Activated T-cell treated with anti-CD3 and anti-CD28 coated beads, Interleukin-2, amount 50 U/mL, for 4 hours (primary cell): ENCODE measurements around the gene SLC4A4. TPM values are rescaled to one million over a fixed set of nuclear protein-coding genes. Genes with fewer than 3 reads are reported as not detected.

Experiments
- ATAC-seq, 2 donors: fragments of 200-7000 bp; cut with Tn5 transposase; one replicate each; pipeline ENCODE4 v1.10.0; 2021
- DNase-seq: peaks from one replicate; pipeline ENCODE4 v3.0.0-alpha.2; 2020
- H3K27me3 Mint-ChIP-seq: one replicate; pipeline ENCODE4 v1.8.0; 2021; ENCODE audit warnings: low read depth, mixed read lengths
- H3K36me3 Mint-ChIP-seq: one replicate; pipeline ENCODE4 v1.8.0; 2022; ENCODE audit warnings: mixed read lengths; ENCODE audit not compliant: insufficient read depth
- H3K4me1 Mint-ChIP-seq: one replicate; pipeline ENCODE4 v1.8.0; 2021; ENCODE audit warnings: low read depth, mixed read lengths
- H3K4me3 Mint-ChIP-seq: one replicate; pipeline ENCODE4 v1.8.0; 2021; ENCODE audit warnings: mild to moderate bottlenecking, moderate library complexity, mixed read lengths
- H3K9me3 Mint-ChIP-seq: one replicate; pipeline ENCODE4 v1.8.0; 2021; ENCODE audit warnings: mixed read lengths
- total RNA-seq, 3 donors: library from RNA; stranded (reverse); gene quantifications; one replicate each; pipeline ENCODE4 v1.2.1, GENCODE V29; 2021

The SLC4A4 gene
- total RNA-seq: under 1 TPM; 0.20 to 0.30 (median 0.26) TPM

- H3K4me3 Mint-ChIP-seq: no peak within 1 kb of the TSS
- peaks cover 3% of the 10 kb centered on the region for H3K4me1 Mint-ChIP-seq
- H3K27me3 Mint-ChIP-seq: peaks cover 5% of the 10 kb centered on the region
- no peaks in the 10 kb centered on the region for H3K36me3 Mint-ChIP-seq
- peak; percentile 56 to 62 for ATAC-seq
- H3K9me3 Mint-ChIP-seq: no peaks in the 10 kb centered on the region
- DNase-seq: no peak
Measured at GRCh38 chr4:71338846-71339593, at the start of gene SLC4A4. TSS of gene SLC4A4 (plus strand) at chr4:71339020.

GRCh38 chr4:71290074-71290473 is 48.7 kb upstream of the SLC4A4 start:
- peaks cover 2% of the 10 kb centered on the region for H3K27me3 Mint-ChIP-seq
- no peak overlapping the region for H3K4me3 Mint-ChIP-seq
- ATAC-seq (no peak), DNase-seq (no peak)
- H3K36me3 Mint-ChIP-seq: no peaks in the 10 kb centered on the region
- H3K4me1 Mint-ChIP-seq: no peaks in the 10 kb centered on the region
- H3K9me3 Mint-ChIP-seq: no peaks in the 10 kb centered on the region

- no peak overlapping the region for H3K4me3 Mint-ChIP-seq
- H3K27me3 Mint-ChIP-seq: peaks cover 2% of the 10 kb centered on the region
- no peaks in the 10 kb centered on the region for H3K36me3 Mint-ChIP-seq
- DNase-seq (no peak), ATAC-seq (no peak)
- no peaks in the 10 kb centered on the region for H3K4me1 Mint-ChIP-seq
- H3K9me3 Mint-ChIP-seq: no peaks in the 10 kb centered on the region
Measured at GRCh38 chr4:71290476-71290875, 48.3 kb upstream of the SLC4A4 start.

- no peaks in the 10 kb centered on the region for H3K27me3 Mint-ChIP-seq
- no peak overlapping the region for H3K4me3 Mint-ChIP-seq
- no peaks in the 10 kb centered on the region for H3K4me1 Mint-ChIP-seq
- H3K36me3 Mint-ChIP-seq: no peaks in the 10 kb centered on the region
- ATAC-seq (no peak), DNase-seq (no peak)
- H3K9me3 Mint-ChIP-seq: no peaks in the 10 kb centered on the region
Measured at GRCh38 chr4:71292228-71292627, 46.6 kb upstream of the SLC4A4 start.

- ATAC-seq (no peak), DNase-seq (no peak)
- Mint-ChIP-seq H3K4me1 (no peaks in the 10 kb centered on the region), H3K4me3 (no peak overlapping the region), H3K36me3 (no peaks in the 10 kb centered on the region), H3K27me3 (no peaks in the 10 kb centered on the region), H3K9me3 (no peaks in the 10 kb centered on the region)
Measured at GRCh38 chr4:71293705-71294104, 45.1 kb upstream of the SLC4A4 start.

- ATAC-seq (no peak), DNase-seq (no peak)
- Mint-ChIP-seq H3K27me3 (no peaks in the 10 kb centered on the region), H3K4me3 (no peak overlapping the region), H3K9me3 (no peaks in the 10 kb centered on the region), H3K36me3 (no peaks in the 10 kb centered on the region), H3K4me1 (no peaks in the 10 kb centered on the region)
Measured at GRCh38 chr4:71294301-71294700, 44.5 kb upstream of the SLC4A4 start.

GRCh38 chr4:71296945-71297344 is 41.9 kb upstream of the SLC4A4 start:
- DNase-seq: no peak
- no peak overlapping the region for H3K4me3 Mint-ChIP-seq
- no peaks in the 10 kb centered on the region for H3K4me1 Mint-ChIP-seq
- H3K36me3 Mint-ChIP-seq: no peaks in the 10 kb centered on the region
- ATAC-seq: no peak
- H3K27me3 Mint-ChIP-seq: no peaks in the 10 kb centered on the region
- H3K9me3 Mint-ChIP-seq: no peaks in the 10 kb centered on the region

GRCh38 chr4:71300362-71300761 is 38.5 kb upstream of the SLC4A4 start:
- DNase-seq: no peak
- Mint-ChIP-seq H3K4me3 (no peak overlapping the region), H3K9me3 (no peaks in the 10 kb centered on the region), H3K27me3 (no peaks in the 10 kb centered on the region), H3K36me3 (no peaks in the 10 kb centered on the region), H3K4me1 (no peaks in the 10 kb centered on the region)
- no peak for ATAC-seq

- H3K4me1 Mint-ChIP-seq: peaks cover 2% of the 10 kb centered on the region
Measured at GRCh38 chr4:71300964-71301363, 37.9 kb upstream of the SLC4A4 start.

GRCh38 chr4:71303287-71303686 is 35.5 kb upstream of the SLC4A4 start:
- H3K9me3 Mint-ChIP-seq: no peaks in the 10 kb centered on the region
- peaks cover 3% of the 10 kb centered on the region for H3K27me3 Mint-ChIP-seq
- H3K4me3 Mint-ChIP-seq: no peak overlapping the region
- peaks cover 2% of the 10 kb centered on the region for H3K4me1 Mint-ChIP-seq
- no peaks in the 10 kb centered on the region for H3K36me3 Mint-ChIP-seq
- no peak for DNase-seq
- ATAC-seq: no peak

More at GRCh38 chr4:71300964-71301363, 37.9 kb upstream of the SLC4A4 start:
- DNase-seq (no peak), ATAC-seq (no peak)
- Mint-ChIP-seq H3K27me3 (no peaks in the 10 kb centered on the region), H3K4me3 (no peak overlapping the region), H3K36me3 (no peaks in the 10 kb centered on the region), H3K9me3 (no peaks in the 10 kb centered on the region)

- no peak for ATAC-seq
- Mint-ChIP-seq H3K9me3 (no peaks in the 10 kb centered on the region), H3K36me3 (no peaks in the 10 kb centered on the region), H3K27me3 (peaks cover 4% of the 10 kb centered on the region), H3K4me1 (peaks cover 2% of the 10 kb centered on the region), H3K4me3 (no peak overlapping the region)
- no peak for DNase-seq
Measured at GRCh38 chr4:71303850-71304249, 35.0 kb upstream of the SLC4A4 start.

- no peak overlapping the region for H3K4me3 Mint-ChIP-seq
- peaks cover 2% of the 10 kb centered on the region for H3K4me1 Mint-ChIP-seq
- no peaks in the 10 kb centered on the region for H3K36me3 Mint-ChIP-seq
- H3K27me3 Mint-ChIP-seq: peaks cover 4% of the 10 kb centered on the region
- ATAC-seq (no peak), DNase-seq (no peak)
- no peaks in the 10 kb centered on the region for H3K9me3 Mint-ChIP-seq
Measured at GRCh38 chr4:71304289-71304850, 34.5 kb upstream of the SLC4A4 start.

- H3K27me3 Mint-ChIP-seq: peaks cover 4% of the 10 kb centered on the region
- H3K4me3 Mint-ChIP-seq: no peak overlapping the region
- peaks cover 5% of the 10 kb centered on the region for H3K9me3 Mint-ChIP-seq
- H3K36me3 Mint-ChIP-seq: no peaks in the 10 kb centered on the region
- ATAC-seq (no peak), DNase-seq (no peak)
- H3K4me1 Mint-ChIP-seq: peaks cover 2% of the 10 kb centered on the region
Measured at GRCh38 chr4:71307729-71308128, 31.1 kb upstream of the SLC4A4 start.

GRCh38 chr4:71322425-71322824 is 16.4 kb upstream of the SLC4A4 start:
- H3K9me3 Mint-ChIP-seq: no peaks in the 10 kb centered on the region
- H3K4me3 Mint-ChIP-seq: no peak overlapping the region
- H3K27me3 Mint-ChIP-seq: no peaks in the 10 kb centered on the region
- ATAC-seq (no peak), DNase-seq (no peak)
- no peaks in the 10 kb centered on the region for H3K36me3 Mint-ChIP-seq
- no peaks in the 10 kb centered on the region for H3K4me1 Mint-ChIP-seq

- no peak overlapping the region for H3K4me3 Mint-ChIP-seq
- peaks cover 2% of the 10 kb centered on the region for H3K27me3 Mint-ChIP-seq
- no peaks in the 10 kb centered on the region for H3K4me1 Mint-ChIP-seq
- no peak for ATAC-seq
- peaks cover 4% of the 10 kb centered on the region for H3K9me3 Mint-ChIP-seq
- no peaks in the 10 kb centered on the region for H3K36me3 Mint-ChIP-seq
- no peak for DNase-seq
Measured at GRCh38 chr4:71333368-71333767, 5.5 kb upstream of the SLC4A4 start.
